ENCODE data around the gene NRM. TPM values are rescaled to one million over a fixed set of nuclear protein-coding genes. Genes with fewer than 3 reads are reported as not detected.
A peak's percentile ranks its signal among the peaks of the same experiment; 100 is the strongest.
"Not testable (repeated sequence)": the region's sequence is repeated elsewhere in the genome, so short reads cannot be mapped to it uniquely, and the experiment has no call there.

The NRM gene
- total RNA-seq, 4 donors from 2014 or later: 4.6 to 10.2 (median 6.2) TPM

DNA sequence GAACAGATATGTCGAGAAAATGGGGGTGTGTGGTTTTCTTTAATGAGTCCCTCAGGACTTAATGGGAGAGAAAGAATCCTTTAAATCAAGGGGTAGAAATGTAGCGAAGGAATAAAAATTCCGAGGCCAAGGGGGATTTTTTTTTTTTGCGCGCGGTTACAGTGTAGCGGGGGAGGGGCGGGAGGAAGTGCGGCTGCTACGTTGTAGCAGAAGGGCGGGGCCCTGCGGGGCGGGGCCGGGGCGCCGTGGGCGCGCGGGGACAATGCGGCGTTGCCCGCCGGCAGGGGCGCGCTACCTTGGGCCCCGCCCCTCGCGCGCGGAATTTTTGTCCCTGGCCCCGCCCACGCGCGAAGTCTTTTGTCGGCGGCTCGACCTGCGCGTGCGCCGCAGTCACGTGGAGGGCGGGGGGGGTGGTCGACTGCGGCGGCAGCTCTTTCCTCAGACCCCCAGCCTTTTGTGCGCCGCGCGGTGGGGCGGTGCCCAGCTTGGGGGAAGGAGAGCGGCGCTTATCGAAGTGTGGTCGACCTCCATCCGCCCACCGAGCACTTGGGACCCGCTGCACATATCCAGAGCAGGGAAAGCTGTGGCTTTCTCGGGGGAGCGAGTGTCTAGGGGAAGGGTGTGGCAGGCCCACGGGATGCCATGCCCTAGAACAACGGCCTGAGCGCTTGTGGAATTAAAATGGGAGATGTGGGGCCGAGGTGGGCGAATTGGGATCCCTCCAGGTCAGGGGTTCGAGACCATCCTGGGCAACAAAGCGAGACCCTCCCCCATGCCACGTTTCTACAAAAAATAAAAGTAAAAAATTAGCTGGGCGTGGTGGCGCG, 30.6 kb upstream of the NRM start:
- no peaks in the 10 kb centered on the region for H3K27me3 ChIP-seq
- H3K27ac ChIP-seq (replicated peaks in 1 of 4): peak overlapping the region; percentile 94 to 98 (median 97)
- WGBS: 1% methylated on average over 45 of the region's 71 CpGs
- peak overlapping the region; percentile 82 to 93 (median 86) for H3K4me3 ChIP-seq
- peaks cover 50 to 77% (median 68%) of the 10 kb centered on the region in 4 donors for H3K4me1 ChIP-seq
- TF ChIP-seq EP300 (IDR thresholded peaks at IDR 0.05) (no peak), POLR2AphosphoS5 (IDR thresholded peaks at IDR 0.05) (peak; percentile 73 to 85), CTCF (IDR thresholded peaks at IDR 0.05) (peak; percentile 33 to 66 (median 39))
- peaks cover 15 to 44% (median 39%) of the 10 kb centered on the region in 4 donors for H3K36me3 ChIP-seq
- H3K9me3 ChIP-seq: no peaks in the 10 kb centered on the region
- peak; percentile 97 for DNase-seq (ENCODE audit: extremely low spot score)
- intact Hi-C loops (cut with DNase I): loop anchor here (1.0 to 2.0 kb wide), 2 partner anchors 41 to 105 kb away; partner anchors contain the start of genes MRPS18B and PPP1R10

- intact Hi-C loops (cut with DNase I): loop anchor here (2.0 kb wide), 1 partner anchor 104 kb away; the partner anchor contains the start of genes MRPS18B and PPP1R10
- H3K27ac ChIP-seq (replicated peaks in 1 of 4): peak overlapping the region; percentile 94 to 98 (median 97)
- H3K4me1 ChIP-seq: peaks cover 53 to 77% (median 70%) of the 10 kb centered on the region in 4 donors
- no peak for DNase-seq (ENCODE audit: extremely low spot score)
- H3K4me3 ChIP-seq: peak overlapping the region; percentile 82 to 93 (median 86)
- under 1% methylated on average over 27 of the region's 29 CpGs for WGBS
- TF ChIP-seq POLR2A (IDR thresholded peaks at IDR 0.05; ENCODE audit: low read depth): no peak
- TF ChIP-seq POLR2AphosphoS5 (IDR thresholded peaks at IDR 0.05): peak in 1 of 2 donors; percentile 66
- TF ChIP-seq CTCF (IDR thresholded peaks at IDR 0.05): no peak
- TF ChIP-seq EP300 (IDR thresholded peaks at IDR 0.05): no peak
- no peaks in the 10 kb centered on the region for H3K9me3 ChIP-seq
- H3K27me3 ChIP-seq: no peaks in the 10 kb centered on the region
- peaks cover 15 to 39% (median 34%) of the 10 kb centered on the region in 4 donors for H3K36me3 ChIP-seq
Measured at GRCh38 chr6:30720738-30721197, 30.0 kb upstream of the NRM start.

DNA sequence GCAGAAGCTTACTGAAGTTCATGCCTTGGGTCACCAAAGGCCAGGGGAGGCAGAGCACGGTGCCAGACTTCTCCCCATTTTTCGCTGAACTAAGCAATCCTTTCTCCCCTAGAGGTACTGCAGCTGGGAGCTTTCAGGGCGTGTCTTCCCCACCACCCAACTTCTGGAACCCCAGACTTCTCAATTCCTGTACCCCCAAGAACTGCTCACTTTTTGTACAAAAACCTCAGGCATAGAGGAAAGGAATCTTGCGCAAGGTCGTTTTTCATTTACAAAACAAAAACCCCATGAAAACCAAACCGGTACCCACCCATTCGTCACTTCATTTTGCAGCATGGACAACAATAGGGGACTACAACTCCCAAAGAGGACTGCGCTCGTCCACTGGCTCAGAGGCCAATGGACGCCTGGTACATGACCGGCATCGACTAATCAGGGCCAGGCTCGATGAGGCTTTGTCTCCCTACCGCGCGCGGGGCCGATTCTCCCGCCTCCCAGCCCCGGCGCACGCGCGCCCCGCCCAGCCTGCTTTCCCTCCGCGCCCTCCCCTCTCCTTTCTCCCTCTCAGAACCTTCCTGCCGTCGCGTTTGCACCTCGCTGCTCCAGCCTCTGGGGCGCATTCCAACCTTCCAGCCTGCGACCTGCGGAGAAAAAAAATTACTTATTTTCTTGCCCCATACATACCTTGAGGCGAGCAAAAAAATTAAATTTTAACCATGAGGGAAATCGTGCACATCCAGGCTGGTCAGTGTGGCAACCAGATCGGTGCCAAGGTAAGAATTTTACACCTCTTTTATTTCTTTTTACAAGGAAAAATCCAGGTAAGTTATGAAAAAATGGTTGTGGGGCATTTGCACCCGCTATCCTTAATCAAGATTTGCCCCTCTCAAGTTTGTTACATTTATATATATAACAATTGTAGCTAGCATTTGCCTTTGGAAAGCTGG, 29.3 kb upstream of the NRM start, which contains the start of gene TUBB:
Gene TUBB, plus strand, starts transcription at position 562 of the 947 bp plus-strand sequence. Its CDS starts 155 bp downstream, at position 717.
- Histone ChIP-seq H3K27ac (replicated peaks in 1 of 4) (peak within 1 kb of the TSS; percentile 94 to 98 (median 97)), H3K4me1 (peaks cover 50 to 70% (median 65%) of the 10 kb centered on the region in 4 donors), H3K36me3 (peaks cover 15 to 32% (median 28%) of the 10 kb centered on the region in 4 donors), H3K9me3 (no peaks in the 10 kb centered on the region), H3K27me3 (no peaks in the 10 kb centered on the region), H3K4me3 (peak within 1 kb of the TSS; percentile 82 to 93 (median 86))
- peak; percentile 91 for TF ChIP-seq POLR2A (IDR thresholded peaks at IDR 0.05; ENCODE audit: low read depth)
- TF ChIP-seq CTCF (IDR thresholded peaks at IDR 0.05): peak in 2 of 3 experiments; percentile 21 to 22
- TF ChIP-seq POLR2AphosphoS5 (IDR thresholded peaks at IDR 0.05): peak; percentile 90 to 99
- no peak for TF ChIP-seq EP300 (IDR thresholded peaks at IDR 0.05)
- peak; percentile 99 for DNase-seq (ENCODE audit: extremely low spot score)
- intact Hi-C loops (cut with DNase I): loop anchor here (2.0 kb wide), 1 partner anchor 103 kb away; the partner anchor contains the start of genes MRPS18B and PPP1R10
- under 1% methylated on average over 34 of the region's 38 CpGs for WGBS

- Histone ChIP-seq H3K4me1 (peaks cover 45 to 63% (median 59%) of the 10 kb centered on the region in 4 donors), H3K36me3 (peaks cover 17 to 31% (median 25%) of the 10 kb centered on the region in 4 donors), H3K9me3 (no peaks in the 10 kb centered on the region), H3K27ac (replicated peaks in 1 of 4) (peak overlapping the region; percentile 83 to 98 (median 95)), H3K27me3 (no peaks in the 10 kb centered on the region), H3K4me3 (peak overlapping the region; percentile 82 to 93 (median 86))
- 24% methylated on average over 8 of the region's 8 CpGs for WGBS
- no peak for DNase-seq (ENCODE audit: extremely low spot score)
- intact Hi-C loops (cut with DNase I): no loop called here
- TF ChIP-seq CTCF (IDR thresholded peaks at IDR 0.05) (no peak), POLR2AphosphoS5 (IDR thresholded peaks at IDR 0.05) (no peak), POLR2A (IDR thresholded peaks at IDR 0.05; ENCODE audit: low read depth) (no peak), EP300 (IDR thresholded peaks at IDR 0.05) (no peak)
Measured at GRCh38 chr6:30719356-30719755, 28.6 kb upstream of the NRM start.

DNA sequence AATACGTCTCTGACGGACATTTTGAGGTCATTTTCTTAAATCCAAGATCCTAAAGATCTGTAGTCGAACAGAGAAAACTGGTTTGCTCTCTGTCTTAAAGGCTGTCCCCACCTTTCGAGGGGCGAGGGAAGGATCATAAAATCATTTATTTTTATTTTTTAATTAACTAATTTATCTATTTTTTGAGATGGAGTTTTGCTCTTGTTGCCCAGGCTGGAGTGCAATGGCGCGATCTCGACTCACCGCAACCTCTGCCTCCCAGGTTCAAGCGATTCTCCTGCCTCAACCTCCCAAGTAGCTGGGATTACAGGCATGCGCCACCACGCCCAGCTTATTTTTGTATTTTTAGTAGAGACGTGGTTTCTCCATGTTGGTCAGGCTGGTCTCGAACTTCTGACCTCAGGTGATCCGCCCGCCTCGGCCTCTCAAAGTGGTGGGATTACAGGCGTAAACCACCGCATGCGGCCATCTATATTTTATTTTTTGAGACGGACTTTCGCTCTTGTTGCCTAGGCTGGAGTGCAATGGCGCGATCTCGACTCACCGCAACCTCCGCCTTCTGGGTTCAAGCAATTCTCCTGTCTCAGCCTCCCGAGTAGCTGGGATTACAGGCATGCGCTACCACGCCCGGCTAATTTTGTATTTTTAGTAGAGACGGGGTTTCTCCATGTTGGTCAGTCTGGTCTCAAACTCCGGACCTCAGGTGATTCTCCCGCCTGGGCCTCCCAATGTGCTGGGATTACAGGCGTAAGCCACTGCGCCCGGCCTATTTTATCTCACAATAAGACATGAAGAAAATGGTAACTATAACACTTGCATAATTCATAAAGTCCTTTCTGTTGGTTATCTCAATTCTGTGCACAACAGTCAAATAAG, 27.3 kb upstream of the NRM start:
- peak overlapping the region; percentile 68 to 76 (median 73) for H3K4me3 ChIP-seq
- peak overlapping the region; percentile 82 to 95 (median 92) for H3K27ac ChIP-seq (replicated peaks in 1 of 4)
- peaks cover 17 to 31% (median 25%) of the 10 kb centered on the region in 4 donors for H3K36me3 ChIP-seq
- H3K9me3 ChIP-seq; H3K27me3 ChIP-seq; DNase-seq (ENCODE audit: extremely low spot score); intact Hi-C loops (cut with DNase I): not testable (repeated sequence)
- WGBS: 77% methylated on average over 36 of the region's 37 CpGs
- H3K4me1 ChIP-seq: peaks cover 36 to 51% (median 46%) of the 10 kb centered on the region in 4 donors
